Ishikawa (cell line): ENCODE measurements around the gene THSD4.

Experiments used
- CEBPB ChIP-seq: IDR thresholded peaks from 2 replicates; pipeline ENCODE4 v1.6.1; 2012
- CREB1 ChIP-seq: IDR thresholded peaks from 2 replicates; pipeline ENCODE4 v1.6.1; 2012; ENCODE audit warnings: low read depth
- EGR1 ChIP-seq: IDR thresholded peaks from 2 replicates; pipeline ENCODE4 v1.6.1; 2012
- EP300 ChIP-seq: IDR thresholded peaks from 2 replicates; pipeline ENCODE4 v1.6.1; 2012; ENCODE audit warnings: borderline replicate concordance
- FOXM1 ChIP-seq: IDR thresholded peaks from 2 replicates; pipeline ENCODE4 v1.6.1; 2012; ENCODE audit warnings: low read depth, borderline replicate concordance
- NFIC ChIP-seq: IDR thresholded peaks from 2 replicates; pipeline ENCODE4 v1.6.1; 2012
- RAD21 ChIP-seq: IDR thresholded peaks from 2 replicates; pipeline ENCODE4 v1.6.1; 2012; ENCODE audit warnings: low read depth
- REST ChIP-seq: IDR thresholded peaks from 2 replicates; pipeline ENCODE4 v1.6.1; 2012; ENCODE audit warnings: low read depth, mild to moderate bottlenecking
- TAF1 ChIP-seq: IDR thresholded peaks from 2 replicates; pipeline ENCODE4 v1.6.1; 2012; ENCODE audit warnings: low read depth, mild to moderate bottlenecking
- TCF12 ChIP-seq: IDR thresholded peaks from 2 replicates; pipeline ENCODE4 v1.6.1; 2012; ENCODE audit warnings: low read depth
- TEAD4 ChIP-seq: IDR thresholded peaks from 2 replicates; pipeline ENCODE4 v1.6.1; 2012
- USF1 ChIP-seq: IDR thresholded peaks from 2 replicates; pipeline ENCODE4 v1.6.1; 2012
- YY1 ChIP-seq: IDR thresholded peaks from 2 replicates; pipeline ENCODE4 v1.6.1; 2012; ENCODE audit warnings: low read depth
- ZBTB7A ChIP-seq: IDR thresholded peaks from 2 replicates; pipeline ENCODE4 v1.6.1; 2012; ENCODE audit warnings: low read depth
- TF ChIP-seq, protein P1 (sequence below): IDR thresholded peaks from 2 replicates; pipeline ENCODE4 v1.6.1; 2012

Gene THSD4

GRCh38 chr15:71337197-71337845 is 222.1 kb downstream of the THSD4 start:
- TF ChIP-seq RAD21 (no peak), EP300 (no peak; the same call in 1 of the 2 replicates), USF1 (no peak), TEAD4 (peak; percentile 67), CEBPB (no peak), CREB1 (no peak), REST (no peak), NFIC (peak; percentile 29; the same call in 1 of the 2 replicates), FOXM1 (no peak), TCF12 (peak; percentile 23; the same call in 1 of the 2 replicates), YY1 (no peak), TAF1 (no peak), EGR1 (no peak), ZBTB7A (no peak)
- TF ChIP-seq, protein P1, sequence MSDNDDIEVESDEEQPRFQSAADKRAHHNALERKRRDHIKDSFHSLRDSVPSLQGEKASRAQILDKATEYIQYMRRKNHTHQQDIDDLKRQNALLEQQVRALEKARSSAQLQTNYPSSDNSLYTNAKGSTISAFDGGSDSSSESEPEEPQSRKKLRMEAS, result no peak

DNA sequence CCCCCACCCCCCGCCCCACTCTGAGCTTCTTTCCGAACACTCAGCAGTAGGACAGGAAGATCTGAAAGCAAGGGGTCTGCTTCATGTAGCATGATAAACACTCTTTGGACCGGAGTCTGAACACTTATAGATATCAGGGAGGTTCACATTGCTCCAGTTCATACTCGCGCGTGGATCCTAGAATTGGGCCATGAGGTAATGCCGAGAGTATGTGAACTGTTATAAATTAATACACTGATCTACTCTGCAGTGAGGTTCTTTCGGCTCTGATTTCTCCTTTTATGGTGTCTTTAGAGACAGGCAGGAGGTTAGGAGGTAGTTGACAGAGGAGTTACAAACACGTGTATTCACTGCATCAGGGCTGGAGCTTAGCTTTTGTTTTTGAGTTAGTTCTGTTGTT is 223.0 kb downstream of the THSD4 start:
- TF ChIP-seq YY1, result no peak
- TF ChIP-seq, protein P1, result no peak
- no peak for TF ChIP-seq TAF1
- no peak for TF ChIP-seq TEAD4
- no peak for TF ChIP-seq REST
- TF ChIP-seq EGR1, result no peak
- TF ChIP-seq USF1, result no peak
- no peak for TF ChIP-seq CEBPB
- no peak for TF ChIP-seq ZBTB7A
- no peak for TF ChIP-seq CREB1
- TF ChIP-seq NFIC, result no peak

DNA sequence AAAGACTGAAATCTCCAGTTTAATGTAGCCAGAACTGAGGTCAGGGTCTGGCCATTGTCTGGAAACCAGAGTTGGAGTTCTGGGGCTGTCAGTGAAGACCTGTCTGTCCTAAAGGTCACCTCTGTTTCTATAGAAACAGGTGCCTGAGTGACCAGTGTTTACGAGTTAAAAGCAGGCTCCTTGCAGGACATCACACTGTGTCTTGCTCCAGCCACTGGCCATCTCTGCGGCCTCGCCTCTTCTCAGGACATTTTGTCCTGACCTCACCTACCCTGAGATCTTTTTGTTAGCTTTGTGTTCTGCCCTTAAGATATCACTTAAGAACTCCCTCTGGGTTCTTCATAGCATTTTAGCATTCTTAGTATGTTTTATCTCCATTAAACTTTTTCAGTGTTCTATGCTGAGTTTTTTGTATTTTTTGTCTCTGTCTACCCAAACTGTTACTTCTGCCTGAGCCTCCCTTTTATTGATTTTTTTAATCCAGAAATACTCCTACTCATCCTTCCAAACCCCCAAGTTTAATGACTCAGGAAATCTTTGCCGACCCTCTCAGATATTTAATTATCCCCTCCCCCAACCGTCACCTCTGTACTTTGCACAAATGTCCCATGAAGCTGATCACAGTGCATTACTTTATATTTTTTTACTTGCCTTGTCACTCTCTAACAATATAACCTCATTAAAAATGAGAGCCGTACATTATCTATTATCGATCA is 223.7 kb downstream of the THSD4 start:
- TF ChIP-seq EGR1 (no peak), REST (no peak), RAD21 (no peak), CEBPB (no peak), ZBTB7A (no peak), YY1 (no peak), TEAD4 (no peak), TAF1 (no peak), NFIC (no peak), USF1 (no peak), CREB1 (no peak), TCF12 (no peak), EP300 (no peak), FOXM1 (no peak)
- TF ChIP-seq, protein P1, result no peak
